AG09319 (cell line): Measurements from ENCODE around the gene RAP2C.
"Not testable (repeated sequence)": the region's sequence is repeated elsewhere in the genome, so short reads cannot be mapped to it uniquely, and the experiment has no call there.

Source experiments
- DNase-seq: peaks from one replicate; pipeline ENCODE4 v3.0.0-alpha.2; 2010; ENCODE audit warnings: low read depth; ENCODE audit errors: extremely low read depth
- CTCF ChIP-seq: IDR thresholded peaks from 2 replicates; pipeline ENCODE4 v1.5.1; 2011; ENCODE audit warnings: low read depth, mild to moderate bottlenecking, inconsistent platforms, low read length, moderate library complexity

RAP2C gene

GRCh38 chrX:132165005-132165404 lies 54.2 kb downstream of the RAP2C start:
- no peak for TF ChIP-seq CTCF
- no peak for DNase-seq

- DNase-seq, result not testable (repeated sequence)
Measured at GRCh38 chrX:132163094-132163493, 56.2 kb downstream of the RAP2C start.

GRCh38 chrX:132153166-132153565 lies 66.1 kb downstream of the RAP2C start:
- DNase-seq, result no peak
- no peak for TF ChIP-seq CTCF
